Neural cell (in vitro differentiated cells): ENCODE results near the gene ZNF444. TPM values are rescaled to one million over a fixed set of nuclear protein-coding genes. Genes with fewer than 3 reads are reported as not detected.

Experiments used
- H2AFZ ChIP-seq: fragments of 200-600, 300-800 bp; sonication (generic), shearing (Covaris generic); 2 replicates; pipeline ENCODE4 v1.6.0; 2014; ENCODE audit warnings: low read depth, mild to moderate bottlenecking, antibody characterized with exemption, low read length, moderate library complexity
- H3F3A ChIP-seq: fragments of 200-600 bp; shearing (Covaris generic); 2 replicates; pipeline ENCODE4 v1.6.1; 2016; ENCODE audit warnings: mild to moderate bottlenecking, moderate library complexity, mixed read lengths, antibody characterized with exemption, low read length; ENCODE audit not compliant: insufficient read depth, poor library complexity, severe bottlenecking
- H3K27ac ChIP-seq: fragments of 200-600, 300-800 bp; sonication (generic), shearing (Covaris generic); 2 replicates; pipeline ENCODE4 v1.5.1; 2014; ENCODE audit warnings: mild to moderate bottlenecking, low read length, moderate library complexity
- H3K27me3 ChIP-seq: fragments of 300-800, 200-600 bp; sonication (generic), shearing (Covaris generic); 2 replicates; pipeline ENCODE4 v1.6.0; 2014; ENCODE audit warnings: mild to moderate bottlenecking, low read depth, low read length, moderate library complexity; ENCODE audit not compliant: insufficient read depth
- H3K36me3 ChIP-seq: fragments of 300-800, 200-600 bp; sonication (generic), shearing (Covaris generic); 2 replicates; pipeline ENCODE4 v1.5.1; 2014; ENCODE audit warnings: mild to moderate bottlenecking, antibody characterized with exemption, low read length, moderate library complexity; ENCODE audit not compliant: insufficient read depth
- H3K4me2 ChIP-seq: fragments of 300-800, 200-600 bp; sonication (generic), shearing (Covaris generic); 2 replicates; pipeline ENCODE4 v1.6.0; 2014; ENCODE audit warnings: mild to moderate bottlenecking, low read length
- H3K4me3 ChIP-seq: fragments of 300-800, 200-600 bp; sonication (generic), shearing (Covaris generic); 2 replicates; pipeline ENCODE4 v1.5.1; 2014; ENCODE audit warnings: mild to moderate bottlenecking, low read length, moderate library complexity
- H3K79me2 ChIP-seq: fragments of 200-600 bp; shearing (Covaris generic); replicated peaks from 2 replicates; pipeline ENCODE4 v1.6.0; 2014; ENCODE audit warnings: mild to moderate bottlenecking, low read length, moderate library complexity; ENCODE audit not compliant: insufficient read depth
- H3K9ac ChIP-seq: fragments of 300-800, 200-600 bp; sonication (generic), shearing (Covaris generic); 2 replicates; pipeline ENCODE4 v1.6.1; 2016; ENCODE audit warnings: mild to moderate bottlenecking, low read length, mixed read lengths
- H3K9me2 ChIP-seq: fragments of 200-600 bp; shearing (Covaris generic); 2 replicates; pipeline ENCODE4 v1.6.1; 2016; ENCODE audit warnings: mild to moderate bottlenecking, low read length, mixed read lengths; ENCODE audit not compliant: insufficient read depth
- H3K9me3 ChIP-seq: fragments of 200-600, 300-800 bp; sonication (generic), shearing (Covaris generic); 2 replicates; pipeline ENCODE4 v1.6.1; 2016; ENCODE audit warnings: mild to moderate bottlenecking, mixed run types, low read length, moderate library complexity, mixed read lengths
- H4K20me1 ChIP-seq: fragments of 200-600 bp; shearing (Covaris generic); 2 replicates; pipeline ENCODE4 v1.6.1; 2016; ENCODE audit warnings: mild to moderate bottlenecking, mixed run types; ENCODE audit not compliant: insufficient read depth
- EP300 ChIP-seq: fragments of 450-650 bp; conservative IDR thresholded peaks from 2 replicates; pipeline ENCODE4 v1.6.1; 2014; ENCODE audit warnings: antibody characterized with exemption, mild to moderate bottlenecking, moderate library complexity; ENCODE audit not compliant: poor library complexity, severe bottlenecking
- EZH2 ChIP-seq: fragments of 200-600, 300-800 bp; shearing (Covaris generic), sonication (generic); IDR thresholded peaks from 2 replicates; pipeline ENCODE4 v1.6.1; 2014; ENCODE audit warnings: antibody characterized with exemption, low read length, borderline replicate concordance, mild to moderate bottlenecking; ENCODE audit not compliant: insufficient read depth, poor library complexity, severe bottlenecking
- MXI1 ChIP-seq: fragments of 450-650 bp; conservative IDR thresholded peaks from 2 replicates; pipeline ENCODE4 v1.6.1; 2014; ENCODE audit warnings: antibody characterized with exemption, mild to moderate bottlenecking; ENCODE audit not compliant: poor library complexity, severe bottlenecking
- POLR2AphosphoS5 ChIP-seq: IDR thresholded peaks from 2 replicates; pipeline ENCODE4 v1.6.1; 2012
- RAD21 ChIP-seq: fragments of 450-650 bp; conservative IDR thresholded peaks from 2 replicates; pipeline ENCODE4 v1.6.1; 2014; ENCODE audit warnings: antibody characterized with exemption, mild to moderate bottlenecking, moderate library complexity
- SMC3 ChIP-seq: fragments of 450-650 bp; conservative IDR thresholded peaks from 2 replicates; pipeline ENCODE4 v1.6.1; 2014; ENCODE audit warnings: antibody characterized with exemption, mild to moderate bottlenecking, moderate library complexity; ENCODE audit not compliant: poor library complexity
- TAF1 ChIP-seq: IDR thresholded peaks from 2 replicates; pipeline ENCODE4 v1.6.1; 2012; ENCODE audit warnings: low read depth
- polyA plus RNA-seq: library from polyadenylated mRNA; depleted of rRNA; stranded (reverse); fragments of >200 nt; gene quantifications from 2 replicates; pipeline ENCODE4 v1.2.3, GENCODE V29; 2014
- TF ChIP-seq, protein P1 (sequence below): fragments of 450-650 bp; IDR thresholded peaks from 2 replicates; pipeline ENCODE4 v1.5.1; 2014; ENCODE audit warnings: antibody characterized with exemption, mild to moderate bottlenecking, moderate library complexity; ENCODE audit not compliant: poor library complexity, severe bottlenecking
- TF ChIP-seq, protein P2 (sequence below): IDR thresholded peaks from 2 replicates; pipeline ENCODE4 v1.6.1; 2012; ENCODE audit warnings: borderline replicate concordance

Gene ZNF444
- polyA plus RNA-seq, 1 donor from 2014 or later, result 45.6 TPM

DNA sequence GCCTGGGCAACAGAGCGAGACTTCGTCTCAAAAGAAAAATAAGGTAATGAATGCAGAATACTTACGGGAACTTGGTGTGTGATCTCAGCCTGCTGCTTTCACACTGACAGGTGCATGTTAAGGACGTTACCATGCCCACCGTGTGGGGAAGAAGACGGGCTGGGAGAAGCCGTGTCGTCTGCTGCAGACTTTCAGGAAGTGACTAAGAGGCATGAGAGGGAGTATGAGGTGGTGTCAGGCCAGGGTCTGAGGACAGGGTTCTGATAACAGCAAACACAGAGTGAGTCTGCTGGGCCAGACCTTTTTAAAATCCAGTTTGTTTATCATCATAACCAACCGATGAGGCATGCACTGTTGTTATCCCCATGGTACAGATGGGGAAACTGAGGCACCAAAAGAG is 21.2 kb downstream of the ZNF444 start:
- Histone ChIP-seq H3K9me3 (no peaks in the 10 kb centered on the region), H3K36me3 (no peaks in the 10 kb centered on the region), H3K79me2 (no peaks in the 10 kb centered on the region), H3F3A (no peaks in the 10 kb centered on the region), H3K27me3 (no peaks in the 10 kb centered on the region), H3K9ac (no peak overlapping the region), H3K4me2 (no peak overlapping the region), H2AFZ (no peak overlapping the region), H4K20me1 (no peaks in the 10 kb centered on the region), H3K9me2 (no peaks in the 10 kb centered on the region), H3K4me3 (no peak overlapping the region), H3K27ac (no peak overlapping the region)
- no peak for TF ChIP-seq EZH2

DNA sequence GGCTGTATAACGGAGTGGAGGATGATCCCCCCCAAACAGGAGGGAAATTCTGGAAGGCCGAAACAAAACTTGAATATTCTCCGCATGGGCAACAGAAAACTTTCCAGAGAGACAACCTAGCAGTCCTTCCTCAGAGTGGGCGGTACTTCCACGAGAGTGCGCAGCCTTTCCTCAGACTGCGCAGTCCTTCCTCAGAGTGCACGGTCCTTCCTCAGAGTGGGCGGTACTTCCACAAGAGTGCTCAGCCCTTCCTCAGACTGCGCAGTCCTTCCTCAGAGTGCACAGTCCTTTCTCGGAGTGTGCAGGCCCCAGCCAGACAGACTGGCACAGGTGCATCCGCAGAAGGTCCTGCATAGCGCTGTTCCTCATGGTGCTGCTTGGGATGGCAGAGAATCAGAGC is 22.0 kb downstream of the ZNF444 start:
- H3K27ac ChIP-seq, result no peak overlapping the region
- H3K79me2 ChIP-seq, result no peaks in the 10 kb centered on the region
- H2AFZ ChIP-seq, result no peak overlapping the region
- no peak for TF ChIP-seq TAF1
- TF ChIP-seq, protein P1, sequence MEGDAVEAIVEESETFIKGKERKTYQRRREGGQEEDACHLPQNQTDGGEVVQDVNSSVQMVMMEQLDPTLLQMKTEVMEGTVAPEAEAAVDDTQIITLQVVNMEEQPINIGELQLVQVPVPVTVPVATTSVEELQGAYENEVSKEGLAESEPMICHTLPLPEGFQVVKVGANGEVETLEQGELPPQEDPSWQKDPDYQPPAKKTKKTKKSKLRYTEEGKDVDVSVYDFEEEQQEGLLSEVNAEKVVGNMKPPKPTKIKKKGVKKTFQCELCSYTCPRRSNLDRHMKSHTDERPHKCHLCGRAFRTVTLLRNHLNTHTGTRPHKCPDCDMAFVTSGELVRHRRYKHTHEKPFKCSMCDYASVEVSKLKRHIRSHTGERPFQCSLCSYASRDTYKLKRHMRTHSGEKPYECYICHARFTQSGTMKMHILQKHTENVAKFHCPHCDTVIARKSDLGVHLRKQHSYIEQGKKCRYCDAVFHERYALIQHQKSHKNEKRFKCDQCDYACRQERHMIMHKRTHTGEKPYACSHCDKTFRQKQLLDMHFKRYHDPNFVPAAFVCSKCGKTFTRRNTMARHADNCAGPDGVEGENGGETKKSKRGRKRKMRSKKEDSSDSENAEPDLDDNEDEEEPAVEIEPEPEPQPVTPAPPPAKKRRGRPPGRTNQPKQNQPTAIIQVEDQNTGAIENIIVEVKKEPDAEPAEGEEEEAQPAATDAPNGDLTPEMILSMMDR, result no peak
- no peak for TF ChIP-seq EP300
- TF ChIP-seq SMC3, result no peak
- no peak for TF ChIP-seq MXI1
- TF ChIP-seq EZH2, result no peak
- TF ChIP-seq POLR2AphosphoS5, result no peak
- TF ChIP-seq, protein P2, sequence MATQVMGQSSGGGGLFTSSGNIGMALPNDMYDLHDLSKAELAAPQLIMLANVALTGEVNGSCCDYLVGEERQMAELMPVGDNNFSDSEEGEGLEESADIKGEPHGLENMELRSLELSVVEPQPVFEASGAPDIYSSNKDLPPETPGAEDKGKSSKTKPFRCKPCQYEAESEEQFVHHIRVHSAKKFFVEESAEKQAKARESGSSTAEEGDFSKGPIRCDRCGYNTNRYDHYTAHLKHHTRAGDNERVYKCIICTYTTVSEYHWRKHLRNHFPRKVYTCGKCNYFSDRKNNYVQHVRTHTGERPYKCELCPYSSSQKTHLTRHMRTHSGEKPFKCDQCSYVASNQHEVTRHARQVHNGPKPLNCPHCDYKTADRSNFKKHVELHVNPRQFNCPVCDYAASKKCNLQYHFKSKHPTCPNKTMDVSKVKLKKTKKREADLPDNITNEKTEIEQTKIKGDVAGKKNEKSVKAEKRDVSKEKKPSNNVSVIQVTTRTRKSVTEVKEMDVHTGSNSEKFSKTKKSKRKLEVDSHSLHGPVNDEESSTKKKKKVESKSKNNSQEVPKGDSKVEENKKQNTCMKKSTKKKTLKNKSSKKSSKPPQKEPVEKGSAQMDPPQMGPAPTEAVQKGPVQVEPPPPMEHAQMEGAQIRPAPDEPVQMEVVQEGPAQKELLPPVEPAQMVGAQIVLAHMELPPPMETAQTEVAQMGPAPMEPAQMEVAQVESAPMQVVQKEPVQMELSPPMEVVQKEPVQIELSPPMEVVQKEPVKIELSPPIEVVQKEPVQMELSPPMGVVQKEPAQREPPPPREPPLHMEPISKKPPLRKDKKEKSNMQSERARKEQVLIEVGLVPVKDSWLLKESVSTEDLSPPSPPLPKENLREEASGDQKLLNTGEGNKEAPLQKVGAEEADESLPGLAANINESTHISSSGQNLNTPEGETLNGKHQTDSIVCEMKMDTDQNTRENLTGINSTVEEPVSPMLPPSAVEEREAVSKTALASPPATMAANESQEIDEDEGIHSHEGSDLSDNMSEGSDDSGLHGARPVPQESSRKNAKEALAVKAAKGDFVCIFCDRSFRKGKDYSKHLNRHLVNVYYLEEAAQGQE, result no peak
- no peak overlapping the region for H3K4me2 ChIP-seq
- no peaks in the 10 kb centered on the region for H3K27me3 ChIP-seq
- no peaks in the 10 kb centered on the region for H3K9me2 ChIP-seq
- H3K9me3 ChIP-seq, result no peaks in the 10 kb centered on the region
- no peak overlapping the region for H3K9ac ChIP-seq
- H3K4me3 ChIP-seq, result no peak overlapping the region
- no peaks in the 10 kb centered on the region for H4K20me1 ChIP-seq
- no peaks in the 10 kb centered on the region for H3K36me3 ChIP-seq
- no peaks in the 10 kb centered on the region for H3F3A ChIP-seq

DNA sequence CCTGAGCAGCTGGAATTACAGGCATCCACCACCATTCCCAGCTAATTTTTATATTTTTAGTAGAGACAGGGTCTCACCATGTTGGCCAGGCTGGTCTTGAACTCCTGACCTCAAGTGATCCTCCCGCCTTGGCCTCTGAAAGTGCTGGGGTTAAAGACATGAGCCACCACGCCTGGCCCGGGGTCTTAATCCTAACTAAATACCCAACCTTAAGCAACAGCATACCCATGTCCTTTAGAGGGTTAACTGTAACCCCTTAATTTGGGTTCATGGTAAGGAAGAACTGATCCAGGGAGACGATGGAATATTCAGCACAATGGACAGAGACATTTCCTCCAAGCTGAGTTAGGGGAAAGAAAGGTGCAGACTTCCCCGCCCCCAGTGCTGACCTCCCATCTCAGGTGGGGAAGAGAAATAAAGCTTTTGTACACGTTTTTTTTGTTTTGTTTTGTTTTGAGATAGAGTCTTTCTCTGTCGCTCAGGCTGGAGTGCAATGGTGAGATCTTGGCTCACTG is 26.0 kb downstream of the ZNF444 start:
- Histone ChIP-seq H3K27ac (no peak overlapping the region), H3K4me2 (no peak overlapping the region), H2AFZ (no peak overlapping the region), H3K9me3 (no peaks in the 10 kb centered on the region), H3K9ac (no peak overlapping the region), H3K4me3 (no peak overlapping the region), H3F3A (no peaks in the 10 kb centered on the region), H4K20me1 (no peaks in the 10 kb centered on the region), H3K36me3 (no peaks in the 10 kb centered on the region), H3K27me3 (no peaks in the 10 kb centered on the region), H3K9me2 (no peaks in the 10 kb centered on the region), H3K79me2 (no peaks in the 10 kb centered on the region)
- TF ChIP-seq, protein P2, result no peak
- TF ChIP-seq RAD21 (no peak), TAF1 (no peak)
- TF ChIP-seq, protein P1, result no peak
